ENCODE measurements around the gene LARP1.

Gene LARP1

GRCh38 chr5:154851351-154851750, 96.2 kb downstream of the LARP1 start:
- DNase-seq = no peak

GRCh38 chr5:154857530-154858296, 102.5 kb downstream of the LARP1 start:
- peak; percentile 74 to 100 (median 93) for DNase-seq

GRCh38 chr5:154858297-154858971, 103.3 kb downstream of the LARP1 start, which contains the start of gene CNOT8:
Gene CNOT8 (plus strand): TSS chr5:154858627. CDS start chr5:154863279, 4,652 bp downstream.
- DNase-seq = peak; percentile 74 to 100 (median 98)

DNA sequence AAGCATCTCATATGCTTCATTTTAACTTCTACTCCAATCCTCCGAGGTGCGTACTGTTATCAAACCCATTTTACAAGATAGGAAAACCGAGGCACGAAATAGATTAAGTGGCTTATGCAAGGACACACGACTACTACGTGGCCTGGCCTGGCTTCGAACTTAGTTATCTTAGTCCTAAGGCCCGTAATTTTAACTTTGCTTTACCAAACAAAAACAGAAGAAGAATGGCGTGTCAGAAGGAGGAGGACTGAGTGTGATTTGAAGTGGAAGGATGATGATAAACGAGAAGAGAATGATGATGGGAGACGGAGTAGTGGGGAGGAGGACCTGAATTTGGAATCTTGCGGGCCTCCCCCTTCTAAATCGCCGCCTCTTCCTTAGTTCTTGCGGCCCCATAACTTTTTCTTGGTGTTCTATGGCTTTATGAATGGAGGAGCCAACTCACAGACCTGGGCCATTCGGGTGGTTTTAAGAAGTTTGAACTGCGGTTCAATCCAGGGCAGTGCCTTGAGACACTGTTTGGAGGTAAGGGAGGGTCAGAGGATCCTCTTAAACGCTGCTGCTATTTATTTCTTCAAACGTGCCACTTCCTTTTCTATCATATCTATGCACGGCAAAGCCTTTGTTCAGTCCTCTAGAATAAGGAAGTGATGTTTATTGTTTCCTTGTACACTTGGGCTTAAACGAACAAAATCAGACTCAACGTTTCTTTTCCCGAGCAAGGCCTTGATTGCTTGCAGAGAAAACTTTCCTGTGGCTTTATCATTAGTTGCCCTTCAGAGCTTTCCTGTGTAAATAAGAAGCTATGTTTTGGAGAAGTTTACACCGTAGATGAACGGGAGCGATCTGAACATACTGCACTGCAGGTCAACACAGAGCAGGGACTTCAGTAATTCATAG, 104.0 kb downstream of the LARP1 start:
- no peak for DNase-seq

DNA sequence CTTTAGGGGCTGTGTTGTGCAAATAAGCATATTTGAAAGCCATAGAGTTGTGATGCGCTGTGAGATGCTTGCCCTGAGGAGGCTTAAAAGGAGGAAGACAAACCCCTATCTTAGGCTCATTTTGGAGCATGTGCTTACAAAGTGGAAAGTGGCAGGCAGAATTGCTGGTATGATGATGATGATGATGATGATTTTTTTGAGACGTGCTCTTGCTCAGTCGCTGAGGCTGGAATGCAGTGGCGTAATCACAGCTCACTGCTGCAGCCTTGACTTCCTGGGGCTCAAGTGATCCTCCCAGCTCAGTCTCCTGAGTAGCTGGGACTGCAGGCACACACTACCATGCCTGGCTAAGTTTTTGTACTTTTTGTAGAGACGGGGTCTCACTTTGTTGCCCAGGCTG, 104.9 kb downstream of the LARP1 start:
- no peak for DNase-seq

- DNase-seq = no peak
These were observed 105.6 kb downstream of the LARP1 start for GRCh38 chr5:154860765-154861164.

DNA sequence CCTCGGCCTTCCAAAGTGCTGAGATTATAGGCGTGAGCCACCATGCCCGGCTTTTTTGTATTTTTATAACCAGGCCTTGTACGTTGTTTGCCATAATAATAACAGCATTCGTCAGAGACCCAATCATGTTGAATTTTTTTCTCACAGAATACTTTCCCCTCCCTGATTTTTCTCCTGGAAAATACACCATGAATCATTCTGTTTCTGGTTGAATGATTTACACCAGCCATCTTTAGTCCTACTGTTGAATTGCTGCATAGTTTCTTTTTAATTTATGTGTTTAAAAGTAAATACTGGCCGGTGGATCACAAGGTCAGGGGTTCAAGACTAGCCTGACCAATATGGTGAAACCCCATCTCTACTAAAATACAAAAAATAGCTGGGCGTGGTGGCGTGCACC, 106.8 kb downstream of the LARP1 start:
- no peak for DNase-seq

GRCh38 chr5:154862766-154863165, 107.6 kb downstream of the LARP1 start:
- DNase-seq = no peak

DNA sequence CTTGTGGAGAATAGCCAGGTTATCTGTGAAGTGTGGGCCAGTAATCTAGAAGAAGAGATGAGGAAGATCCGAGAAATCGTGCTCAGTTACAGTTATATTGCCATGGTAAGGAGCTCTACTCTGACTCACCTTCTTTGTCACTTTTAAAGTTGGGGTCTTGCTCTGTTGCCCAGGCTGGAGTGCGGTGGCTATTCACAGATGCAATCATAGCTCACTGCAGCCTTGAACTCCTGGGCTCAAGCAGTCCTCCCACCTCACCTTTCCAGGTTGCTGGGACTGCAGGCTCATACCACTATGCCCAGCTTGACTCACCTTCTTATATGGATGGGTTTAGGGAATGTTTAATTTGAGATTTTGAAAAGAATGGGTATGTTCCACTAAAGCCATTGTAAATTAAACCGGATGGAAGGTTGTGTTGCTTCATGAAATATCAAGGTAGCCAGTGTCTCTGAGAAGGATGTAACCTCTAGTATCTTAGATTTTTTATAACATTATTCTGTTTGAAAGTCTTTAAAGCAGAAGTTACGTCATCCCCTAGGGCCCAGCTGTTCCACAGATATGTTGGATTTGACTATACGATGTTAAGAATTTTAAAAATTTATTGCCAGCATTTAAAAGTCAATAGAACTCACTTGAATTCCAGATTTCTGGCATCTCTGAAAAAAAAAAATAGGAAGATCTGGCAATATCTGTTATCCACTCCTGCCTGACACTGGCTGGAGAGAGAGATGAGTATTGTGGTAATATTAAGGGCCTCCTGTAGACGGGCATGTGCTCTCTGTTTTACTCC, 108.3 kb downstream of the LARP1 start:
- DNase-seq = no peak

DNA sequence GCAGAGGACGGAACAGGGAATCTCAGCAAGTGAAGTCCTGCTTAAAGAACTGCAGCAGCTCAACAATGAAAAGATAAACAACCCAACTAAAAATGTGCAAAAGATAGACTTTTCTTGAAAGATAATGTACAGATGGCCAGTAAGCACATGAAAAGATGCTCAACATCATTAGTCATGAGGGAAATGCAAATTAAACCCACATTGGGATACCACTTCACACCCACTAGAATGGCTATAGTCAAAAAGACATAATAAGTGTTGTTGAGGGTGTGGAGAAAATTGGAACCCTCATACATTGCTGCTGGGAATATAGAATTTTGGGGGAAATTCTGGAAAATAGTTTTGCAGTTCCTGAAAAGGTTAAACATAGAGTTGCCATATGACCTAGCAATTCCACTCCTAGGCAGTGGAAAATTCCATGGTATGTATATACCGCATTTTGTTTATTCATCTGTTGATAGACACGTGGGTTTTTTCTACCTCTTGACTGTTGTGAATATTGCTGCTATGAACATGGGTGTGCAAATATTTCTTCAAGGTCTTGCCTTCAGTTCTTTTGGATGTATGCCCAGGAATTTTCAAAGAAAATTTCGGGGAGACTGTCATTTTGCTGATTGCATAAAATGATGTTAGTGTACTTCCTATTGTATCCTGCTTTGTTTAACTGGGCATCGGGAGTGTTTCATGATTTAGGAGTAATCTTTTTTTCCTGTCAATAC, 110.4 kb downstream of the LARP1 start:
- no peak for DNase-seq

DNA sequence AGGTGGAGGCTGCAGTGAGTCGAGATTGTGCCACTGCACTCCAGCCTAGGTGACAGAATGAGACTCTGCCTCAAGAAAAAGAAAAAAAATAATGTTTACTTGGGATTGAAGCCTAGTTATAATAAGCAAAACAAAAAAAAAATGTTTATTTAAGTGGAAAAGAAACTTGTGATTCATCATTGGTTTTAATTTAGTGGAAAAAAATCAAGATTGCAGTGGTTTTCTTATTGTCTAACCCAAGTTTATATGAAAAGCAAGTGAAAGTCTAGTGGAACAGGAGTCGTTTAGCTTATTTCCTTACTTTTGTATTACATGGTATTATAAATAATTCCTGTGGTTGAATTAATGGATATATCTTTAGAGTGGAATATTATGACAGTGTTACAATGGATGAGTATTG, 111.7 kb downstream of the LARP1 start:
- no peak for DNase-seq

All from amygdala (tissue), 56 donors.